GM18511 (cell line): ENCODE data around the gene TAS1R3.

Experiments
- ATAC-seq: cut with Tn5 transposase; IDR thresholded peaks from one replicate; pipeline ENCODE4 v1.9.1; 2021; ENCODE audit warnings: mild to moderate bottlenecking, moderate library complexity; ENCODE audit not compliant: unreplicated experiment

Gene TAS1R3

DNA sequence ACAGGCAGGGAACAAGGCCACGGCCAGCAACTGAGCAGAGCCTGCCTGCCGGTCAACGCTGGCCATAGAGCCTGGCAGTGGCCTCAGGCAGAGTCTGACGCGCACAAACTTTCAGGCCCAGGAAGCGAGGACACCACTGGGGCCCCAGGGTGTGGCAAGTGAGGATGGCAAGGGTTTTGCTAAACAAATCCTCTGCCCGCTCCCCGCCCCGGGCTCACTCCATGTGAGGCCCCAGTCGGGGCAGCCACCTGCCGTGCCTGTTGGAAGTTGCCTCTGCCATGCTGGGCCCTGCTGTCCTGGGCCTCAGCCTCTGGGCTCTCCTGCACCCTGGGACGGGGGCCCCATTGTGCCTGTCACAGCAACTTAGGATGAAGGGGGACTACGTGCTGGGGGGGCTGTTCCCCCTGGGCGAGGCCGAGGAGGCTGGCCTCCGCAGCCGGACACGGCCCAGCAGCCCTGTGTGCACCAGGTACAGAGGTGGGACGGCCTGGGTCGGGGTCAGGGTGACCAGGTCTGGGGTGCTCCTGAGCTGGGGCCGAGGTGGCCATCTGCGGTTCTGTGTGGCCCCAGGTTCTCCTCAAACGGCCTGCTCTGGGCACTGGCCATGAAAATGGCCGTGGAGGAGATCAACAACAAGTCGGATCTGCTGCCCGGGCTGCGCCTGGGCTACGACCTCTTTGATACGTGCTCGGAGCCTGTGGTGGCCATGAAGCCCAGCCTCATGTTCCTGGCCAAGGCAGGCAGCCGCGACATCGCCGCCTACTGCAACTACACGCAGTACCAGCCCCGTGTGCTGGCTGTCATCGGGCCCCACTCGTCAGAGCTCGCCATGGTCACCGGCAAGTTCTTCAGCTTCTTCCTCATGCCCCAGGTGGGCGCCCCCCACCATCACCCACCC lies at the start of gene TAS1R3:
TSS of gene TAS1R3 (plus strand) at position 213 of the 898 bp plus-strand sequence. CDS start at position 279, 66 bp downstream.
- ATAC-seq, result no peak

DNA sequence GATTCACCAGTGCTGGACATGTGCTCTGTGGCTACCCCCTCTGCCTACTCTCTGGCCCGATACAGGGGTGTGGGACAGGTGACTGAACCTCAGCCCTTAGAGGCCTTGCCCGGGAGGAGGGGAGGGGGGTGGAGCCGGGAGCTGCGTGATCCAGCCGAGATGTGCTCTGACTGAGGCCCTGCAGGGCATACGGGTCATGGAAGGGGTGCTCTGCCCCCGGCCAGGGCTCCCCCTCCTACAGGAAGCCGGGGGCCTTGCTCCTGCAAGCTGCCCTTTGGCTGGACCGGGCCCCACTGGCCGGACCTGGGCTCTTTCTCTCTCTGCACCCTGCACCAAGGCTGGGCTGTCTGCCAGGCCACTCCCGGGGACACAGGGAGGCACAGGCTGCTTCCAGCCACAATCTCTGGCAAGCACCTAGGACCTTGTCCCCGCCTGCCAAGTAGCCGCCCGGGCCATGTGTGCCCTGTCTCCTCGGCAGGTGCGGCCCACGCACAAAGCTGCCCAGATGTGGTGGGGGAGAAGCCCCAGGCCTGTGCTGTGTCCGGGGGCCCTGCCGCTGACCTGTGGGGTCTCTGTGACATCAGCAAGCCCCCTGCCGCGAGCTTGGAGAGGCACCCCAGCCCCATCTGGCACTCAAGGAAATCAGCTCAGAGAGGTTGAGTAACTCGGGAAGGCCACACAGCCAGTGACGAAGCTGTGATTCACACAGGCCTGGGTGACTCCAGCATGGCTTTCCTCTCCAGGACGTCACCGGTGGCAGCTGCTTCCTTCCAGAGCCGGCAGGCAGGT lies 49.4 kb upstream of the TAS1R3 start:
- ATAC-seq, result no peak

DNA sequence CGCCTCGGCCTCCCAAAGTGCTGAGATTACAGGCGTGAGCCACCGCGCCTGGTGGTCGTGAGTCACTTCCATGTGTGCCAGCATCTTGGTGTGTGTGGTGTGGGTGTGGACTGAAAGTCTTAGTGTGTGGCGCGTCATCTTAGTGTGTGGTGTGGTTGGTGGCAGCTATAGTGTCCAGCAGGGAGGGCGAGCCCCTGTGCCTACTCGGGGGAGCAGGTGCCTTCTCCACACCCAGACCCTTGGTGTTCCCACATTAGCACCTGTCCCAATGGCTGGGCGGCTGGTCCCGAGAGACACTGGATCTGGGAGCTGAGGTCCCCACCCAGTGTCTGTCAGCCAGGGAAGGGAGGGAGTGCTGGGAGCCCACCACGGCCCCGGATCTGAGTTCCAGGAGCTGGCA lies 48.1 kb upstream of the TAS1R3 start:
- no peak for ATAC-seq

DNA sequence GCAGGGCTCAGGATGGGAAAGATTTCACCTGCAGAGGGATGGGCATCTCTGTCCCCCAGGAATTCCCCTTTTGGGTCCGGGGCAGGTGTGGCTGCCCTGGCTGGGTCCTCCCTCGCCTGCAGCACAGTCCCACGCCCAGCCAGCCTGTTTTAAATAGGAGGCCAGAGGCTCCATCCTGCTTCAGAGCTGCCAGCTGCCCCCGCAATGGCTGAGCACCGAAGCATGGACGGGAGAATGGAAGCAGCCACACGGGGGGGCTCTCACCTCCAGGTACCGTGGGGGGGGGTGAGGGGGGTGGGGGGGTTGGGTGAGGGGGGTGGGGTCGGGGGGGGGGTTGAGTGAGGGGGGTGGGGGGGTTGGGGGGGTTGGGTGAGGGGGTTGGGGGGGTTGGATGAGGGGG lies 47.3 kb upstream of the TAS1R3 start:
- ATAC-seq, result no peak

DNA sequence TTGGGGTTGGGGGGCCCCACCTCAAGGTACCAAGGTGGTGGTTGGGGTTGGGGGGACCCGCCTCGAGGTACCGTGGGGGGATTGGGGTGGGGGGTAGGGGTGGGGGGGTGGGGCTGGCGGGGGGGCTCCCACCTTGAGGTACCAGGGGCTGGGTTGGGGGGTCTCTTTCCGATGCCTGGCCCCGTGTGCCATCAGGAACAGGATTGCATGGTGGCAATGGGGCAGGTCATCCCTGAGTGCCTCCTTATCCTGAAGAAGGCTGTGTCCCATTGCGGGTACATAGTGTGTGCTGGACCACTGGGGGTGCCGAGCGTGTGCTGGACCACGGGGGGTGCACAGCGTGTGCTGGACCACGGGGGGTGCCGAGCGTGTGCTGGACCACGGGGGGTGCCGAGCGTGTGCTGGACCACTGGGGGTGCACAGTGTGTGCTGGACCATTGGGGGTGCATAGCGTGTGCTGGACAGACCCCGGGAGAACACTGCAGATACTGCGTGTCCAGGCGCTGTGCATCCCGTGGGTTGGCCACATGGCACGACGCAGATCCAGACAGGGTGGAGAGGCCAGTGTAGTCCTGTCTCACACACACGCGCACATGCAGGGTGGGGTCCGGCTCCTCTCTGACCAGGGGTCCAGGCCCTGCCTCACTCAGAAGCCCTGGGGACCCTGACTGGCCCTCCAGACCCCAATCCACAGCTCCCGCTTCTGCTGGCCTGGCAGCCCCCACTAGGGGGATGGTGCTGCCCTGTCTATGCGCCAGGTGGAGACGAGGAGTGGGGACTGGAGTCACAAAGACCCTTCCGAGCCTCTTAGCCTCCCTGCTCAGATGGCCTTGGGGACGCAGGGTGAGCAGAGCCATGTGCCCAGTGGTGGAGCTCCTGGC lies 46.6 kb upstream of the TAS1R3 start:
- ATAC-seq, result no peak

DNA sequence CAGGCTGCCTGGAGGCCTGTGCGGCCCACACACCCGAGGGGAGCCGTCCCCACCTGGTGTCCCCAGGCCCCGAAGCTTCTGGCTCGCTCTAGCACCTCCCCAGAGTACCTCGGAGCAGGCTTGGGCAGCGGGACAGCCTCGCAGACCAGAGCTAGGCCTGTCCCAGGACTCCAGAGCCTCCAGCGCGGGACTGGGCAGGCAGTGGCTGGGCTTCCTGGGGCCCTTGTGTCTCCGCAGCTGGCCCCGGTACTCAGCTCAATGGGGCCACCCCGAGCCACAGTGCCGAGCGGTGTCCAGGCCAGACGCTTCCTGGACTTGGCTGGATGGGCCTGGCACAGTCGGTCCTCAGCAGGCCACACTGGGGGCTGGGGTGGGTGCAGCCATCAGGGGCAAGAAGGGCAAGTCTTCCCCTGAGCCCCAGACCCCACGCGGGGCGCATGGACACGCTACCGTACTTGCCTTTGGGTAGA lies 45.9 kb upstream of the TAS1R3 start:
- ATAC-seq, result no peak

DNA sequence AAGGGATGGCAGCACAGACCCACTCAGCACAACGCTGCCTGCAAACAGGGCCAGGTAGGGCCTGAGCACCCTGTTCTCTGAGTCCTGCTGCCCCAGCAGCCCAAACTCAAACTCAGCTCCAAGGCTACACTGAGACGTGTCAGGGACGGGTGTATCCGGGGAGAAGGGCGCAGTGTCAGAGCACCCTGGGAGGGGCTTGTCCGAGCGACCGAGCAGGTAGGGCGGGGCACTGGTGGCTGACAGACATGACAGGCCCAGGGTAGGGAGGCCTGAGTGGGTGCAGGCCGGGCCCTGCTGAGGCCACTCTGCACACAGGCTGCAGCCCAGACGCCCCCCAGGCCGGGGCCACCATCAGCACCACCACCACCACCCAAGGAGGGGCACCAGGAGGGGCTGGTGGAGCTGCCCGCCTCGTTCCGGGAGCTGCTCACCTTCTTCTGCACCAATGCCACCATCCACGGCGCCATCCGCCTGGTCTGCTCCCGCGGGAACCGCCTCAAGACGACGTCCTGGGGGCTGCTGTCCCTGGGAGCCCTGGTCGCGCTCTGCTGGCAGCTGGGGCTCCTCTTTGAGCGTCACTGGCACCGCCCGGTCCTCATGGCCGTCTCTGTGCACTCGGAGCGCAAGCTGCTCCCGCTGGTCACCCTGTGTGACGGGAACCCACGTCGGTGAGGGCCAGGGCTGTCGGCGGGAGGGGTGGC lies 45.3 kb upstream of the TAS1R3 start:
- no peak for ATAC-seq

DNA sequence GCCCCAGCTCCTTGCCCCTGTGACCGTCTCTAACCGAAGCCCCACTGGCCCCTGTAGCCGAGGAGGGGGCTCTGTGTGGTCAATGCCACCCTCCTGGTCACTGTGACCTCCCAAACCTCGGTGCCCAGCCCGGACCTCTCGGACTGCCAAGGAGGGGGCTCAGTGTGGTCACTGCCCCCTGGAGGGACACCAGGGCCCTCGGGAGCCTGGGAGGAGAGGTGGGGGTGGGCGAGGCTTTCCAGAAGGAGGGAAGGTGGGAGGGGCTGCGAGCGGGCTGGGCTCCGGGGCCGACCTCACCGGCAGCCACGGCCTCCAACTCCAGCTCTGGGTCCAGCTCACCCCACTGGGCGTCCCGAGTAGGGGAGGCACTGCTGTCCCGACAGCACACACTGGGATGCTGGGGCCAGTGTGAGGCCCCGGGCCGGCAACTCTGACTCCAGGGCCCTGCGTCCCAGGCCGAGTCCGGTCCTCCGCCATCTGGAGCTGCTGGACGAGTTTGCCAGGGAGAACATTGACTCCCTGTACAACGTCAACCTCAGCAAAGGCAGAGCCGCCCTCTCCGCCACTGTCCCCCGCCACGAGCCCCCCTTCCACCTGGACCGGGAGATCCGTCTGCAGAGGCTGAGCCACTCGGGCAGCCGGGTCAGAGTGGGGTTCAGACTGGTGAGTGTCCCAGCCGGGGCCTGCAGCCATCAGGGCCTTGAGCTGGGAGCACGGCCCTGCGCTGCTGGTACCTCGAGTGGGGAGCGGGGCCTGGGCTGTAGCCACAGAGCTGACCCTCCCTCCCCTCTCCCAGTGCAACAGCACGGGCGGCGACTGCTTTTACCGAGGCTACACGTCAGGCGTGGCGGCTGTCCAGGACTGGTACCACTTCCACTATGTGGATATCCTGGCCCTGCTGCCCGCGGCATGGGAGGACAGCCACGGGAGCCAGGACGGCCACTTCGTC lies 44.5 kb upstream of the TAS1R3 start:
- no peak for ATAC-seq

DNA sequence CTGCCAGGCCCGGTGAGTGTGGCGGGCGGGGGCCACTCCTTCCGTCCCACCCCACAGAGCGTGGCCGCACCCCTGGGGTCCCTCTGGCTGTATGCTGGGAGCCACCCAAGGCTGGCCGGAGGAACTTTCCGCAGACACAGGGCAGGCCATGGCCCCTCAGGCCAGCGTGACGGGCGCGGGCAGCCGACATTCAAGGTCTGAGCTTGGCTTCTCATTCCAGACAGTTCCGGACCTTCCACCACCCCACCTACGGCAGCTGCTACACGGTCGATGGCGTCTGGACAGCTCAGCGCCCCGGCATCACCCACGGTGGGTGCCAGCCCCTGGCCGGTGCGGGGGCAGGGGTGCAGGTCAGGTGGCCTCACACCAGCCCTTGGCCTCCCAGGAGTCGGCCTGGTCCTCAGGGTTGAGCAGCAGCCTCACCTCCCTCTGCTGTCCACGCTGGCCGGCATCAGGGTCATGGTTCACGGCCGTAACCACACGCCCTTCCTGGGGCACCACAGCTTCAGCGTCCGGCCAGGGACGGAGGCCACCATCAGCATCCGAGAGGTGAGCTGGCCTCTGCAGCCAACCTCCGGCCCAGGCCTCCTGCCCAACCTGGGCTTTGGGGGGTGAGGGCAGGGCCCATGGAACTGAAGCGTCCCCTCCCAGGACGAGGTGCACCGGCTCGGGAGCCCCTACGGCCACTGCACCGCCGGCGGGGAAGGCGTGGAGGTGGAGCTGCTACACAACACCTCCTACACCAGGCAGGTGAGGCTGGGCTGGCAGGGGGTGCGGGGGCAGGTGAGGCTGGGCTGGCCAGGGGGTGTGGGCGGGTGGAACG lies 43.6 kb upstream of the TAS1R3 start:
- ATAC-seq, result no peak

DNA sequence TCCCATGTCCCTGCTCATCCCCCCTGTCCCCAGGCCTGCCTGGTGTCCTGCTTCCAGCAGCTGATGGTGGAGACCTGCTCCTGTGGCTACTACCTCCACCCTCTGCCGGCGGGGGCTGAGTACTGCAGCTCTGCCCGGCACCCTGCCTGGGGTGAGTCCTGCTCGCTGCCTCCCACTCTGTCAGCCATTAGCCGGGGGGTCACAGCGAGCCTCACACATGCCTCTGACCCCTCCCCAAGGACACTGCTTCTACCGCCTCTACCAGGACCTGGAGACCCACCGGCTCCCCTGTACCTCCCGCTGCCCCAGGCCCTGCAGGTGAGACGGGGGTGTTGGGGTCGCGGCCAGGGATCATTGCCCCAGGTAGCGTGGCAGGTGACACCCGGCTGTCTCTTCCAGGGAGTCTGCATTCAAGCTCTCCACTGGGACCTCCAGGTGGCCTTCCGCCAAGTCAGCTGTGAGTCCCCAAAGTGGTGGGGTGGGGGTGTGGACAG lies 40.8 kb upstream of the TAS1R3 start:
- no peak for ATAC-seq

DNA sequence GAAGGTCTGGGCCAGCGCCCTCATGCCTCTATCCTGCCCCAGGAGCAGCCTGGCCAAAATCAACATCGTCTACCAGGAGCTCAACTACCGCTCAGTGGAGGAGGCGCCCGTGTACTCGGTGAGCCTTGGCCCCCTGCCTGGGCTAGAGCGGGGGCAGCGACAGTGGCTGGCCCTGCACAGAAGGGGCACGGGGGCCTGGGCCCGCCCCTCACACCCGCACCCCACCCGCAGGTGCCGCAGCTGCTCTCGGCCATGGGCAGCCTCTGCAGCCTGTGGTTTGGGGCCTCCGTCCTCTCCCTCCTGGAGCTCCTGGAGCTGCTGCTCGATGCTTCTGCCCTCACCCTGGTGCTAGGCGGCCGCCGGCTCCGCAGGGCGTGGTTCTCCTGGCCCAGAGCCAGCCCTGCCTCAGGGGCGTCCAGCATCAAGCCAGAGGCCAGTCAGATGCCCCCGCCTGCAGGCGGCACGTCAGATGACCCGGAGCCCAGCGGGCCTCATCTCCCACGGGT lies 40.0 kb upstream of the TAS1R3 start:
- ATAC-seq, result no peak

DNA sequence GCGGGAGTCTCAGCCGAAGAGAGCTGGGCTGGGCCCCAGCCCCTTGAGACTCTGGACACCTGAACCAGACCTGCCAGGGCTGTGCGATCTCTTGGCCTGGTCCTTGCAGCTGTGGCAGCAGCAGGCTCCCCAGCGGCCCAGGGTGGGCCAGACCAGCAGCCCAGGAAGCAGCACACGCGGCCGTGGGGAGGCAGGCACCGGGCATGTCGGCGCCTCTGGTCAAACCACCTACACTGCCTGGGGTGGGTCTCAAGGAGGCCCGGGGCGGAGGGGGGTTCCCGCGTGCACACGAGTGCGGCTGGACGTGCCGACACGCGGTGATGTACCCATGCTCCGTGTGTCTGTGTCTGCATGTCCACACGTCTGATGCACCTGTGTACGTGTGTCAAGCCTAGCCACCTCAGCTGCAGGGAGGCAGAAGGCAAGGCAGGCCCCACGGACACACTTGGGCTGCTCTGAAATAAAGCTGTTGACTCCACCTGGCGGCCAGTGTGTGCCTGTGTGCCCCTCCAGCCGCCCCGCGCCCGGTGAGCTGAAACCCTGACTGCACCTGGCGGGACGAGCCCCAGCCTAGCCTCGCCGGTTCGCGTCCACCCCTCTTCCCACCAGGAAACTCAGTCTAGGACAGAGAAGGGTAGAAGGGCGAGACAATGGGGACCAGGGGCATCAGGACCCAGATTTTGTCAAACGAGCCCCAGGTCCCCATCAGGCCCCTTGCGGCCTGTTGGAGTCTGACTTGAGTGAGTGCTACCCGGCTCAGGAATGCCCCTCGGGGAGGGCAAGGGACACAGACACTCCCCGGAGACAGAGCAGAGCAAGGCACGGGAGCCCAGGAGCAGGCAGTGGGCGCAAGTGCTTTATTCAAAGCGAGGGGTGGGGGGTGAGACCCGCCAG lies 39.3 kb upstream of the TAS1R3 start:
- peak; percentile 56 for ATAC-seq

DNA sequence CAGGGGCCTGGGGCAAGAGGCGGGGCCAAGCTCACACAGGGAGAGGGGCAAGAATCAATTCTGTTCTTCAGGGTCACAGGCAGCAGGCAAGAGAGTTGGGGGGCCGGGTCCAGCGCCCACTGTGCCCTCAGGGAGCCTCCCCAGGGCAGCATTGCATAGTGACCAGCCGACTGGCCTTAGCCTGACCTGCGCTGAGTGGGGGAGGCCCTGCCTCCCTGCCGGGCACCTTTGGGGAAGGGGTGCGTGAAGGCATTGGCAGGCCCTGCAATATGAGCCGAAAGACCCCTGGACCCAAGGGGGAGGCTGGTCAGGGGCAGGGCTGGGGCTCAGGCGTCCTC lies 38.7 kb upstream of the TAS1R3 start:
- ATAC-seq, result no peak

DNA sequence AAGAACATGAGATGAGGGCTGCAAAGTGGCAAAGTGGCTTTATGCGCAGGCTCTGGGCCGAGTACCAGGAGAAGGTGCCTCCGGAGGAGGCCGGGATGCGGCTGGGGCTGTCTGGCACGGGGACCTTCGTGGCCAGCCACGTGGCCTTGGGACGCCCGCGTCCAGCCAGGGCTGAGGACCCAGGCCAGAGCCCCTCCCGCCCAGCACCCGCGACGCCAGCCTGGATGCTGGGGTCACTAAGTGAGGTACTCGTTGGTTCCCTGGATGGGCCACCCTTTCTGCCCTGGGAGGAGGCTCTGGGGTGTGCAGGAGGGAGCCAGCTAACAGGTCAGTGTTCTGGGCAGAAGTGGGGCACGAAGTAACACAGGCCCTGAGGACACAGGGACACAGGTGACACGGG lies 38.2 kb upstream of the TAS1R3 start:
- no peak for ATAC-seq

DNA sequence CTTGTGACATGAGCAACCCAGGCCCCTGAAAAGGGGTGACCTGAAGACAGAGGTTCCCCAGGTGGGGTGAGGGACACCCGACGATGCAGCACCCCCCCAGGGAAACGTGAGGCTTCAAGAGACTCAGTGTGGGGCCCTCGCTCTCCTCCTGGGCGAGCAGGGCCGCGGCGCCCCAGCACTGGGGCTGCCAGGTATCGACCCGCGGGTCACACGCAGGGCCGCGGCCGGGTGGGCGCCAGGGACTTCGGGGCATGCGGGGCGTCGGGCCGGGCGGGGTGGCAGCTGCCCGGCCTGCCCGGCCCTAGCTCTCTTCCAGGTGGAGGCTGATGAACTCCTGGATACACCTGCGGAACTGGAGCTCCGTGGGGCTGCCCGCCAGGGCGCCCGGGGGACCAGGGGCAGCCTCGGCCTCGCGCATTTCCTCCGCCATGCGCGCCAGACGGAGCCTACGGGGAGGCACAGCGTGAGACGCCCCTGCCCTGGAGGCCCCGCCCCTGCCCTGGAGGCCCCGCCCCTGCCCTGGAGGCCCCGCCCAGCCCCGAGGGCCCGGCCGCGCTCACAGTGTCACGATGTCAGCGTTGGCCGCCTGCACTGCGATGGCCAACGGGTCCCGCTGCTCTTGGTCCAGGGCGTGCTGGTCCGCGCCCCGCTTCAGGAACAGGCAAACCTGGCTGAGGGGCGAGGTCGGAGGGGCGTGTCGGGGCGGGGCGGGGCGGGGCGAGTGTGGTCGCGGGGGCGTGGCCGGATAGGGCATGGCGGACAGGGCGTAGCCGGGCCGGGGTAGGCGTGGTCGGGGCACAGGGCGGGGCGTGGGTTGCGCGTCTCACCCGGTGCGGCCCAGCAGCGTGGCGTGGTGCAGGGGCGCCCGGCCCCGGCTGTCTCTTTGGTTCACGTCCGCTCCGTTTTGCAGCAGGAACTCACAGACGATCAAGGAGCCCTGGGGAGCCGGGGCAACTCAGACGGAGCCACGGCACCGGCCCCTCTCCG lies 37.5 kb upstream of the TAS1R3 start:
- no peak for ATAC-seq
